Erythroblast (primary cell): ENCODE data around the gene GAS2L1.

ENCODE experiments used
- GATA1 ChIP-seq: IDR thresholded peaks from 2 replicates; pipeline ENCODE4 v1.6.1; 2011; ENCODE audit warnings: low read depth, mild to moderate bottlenecking, control low read depth, low read length, moderate library complexity
- POLR2A ChIP-seq: IDR thresholded peaks from 2 replicates; pipeline ENCODE4 v1.6.1; 2011; ENCODE audit warnings: mild to moderate bottlenecking, low read length

- TF ChIP-seq POLR2A, result no peak
- no peak for TF ChIP-seq GATA1
These were observed 35.3 kb downstream of the GAS2L1 start for GRCh38 chr22:29341849-29342127.
